GM12801 (cell line): Measurements from ENCODE around the gene PSMG4.

ENCODE experiments used
- TF ChIP-seq, protein P1 (sequence below): IDR thresholded peaks from one replicate; pipeline ENCODE4 v1.5.1; 2011; ENCODE audit warnings: control low read depth; ENCODE audit not compliant: insufficient read length; ENCODE audit errors: extremely low read depth

Gene PSMG4

GRCh38 chr6:3237761-3238662, 20.7 kb upstream of the PSMG4 start:
- TF ChIP-seq, protein P1, sequence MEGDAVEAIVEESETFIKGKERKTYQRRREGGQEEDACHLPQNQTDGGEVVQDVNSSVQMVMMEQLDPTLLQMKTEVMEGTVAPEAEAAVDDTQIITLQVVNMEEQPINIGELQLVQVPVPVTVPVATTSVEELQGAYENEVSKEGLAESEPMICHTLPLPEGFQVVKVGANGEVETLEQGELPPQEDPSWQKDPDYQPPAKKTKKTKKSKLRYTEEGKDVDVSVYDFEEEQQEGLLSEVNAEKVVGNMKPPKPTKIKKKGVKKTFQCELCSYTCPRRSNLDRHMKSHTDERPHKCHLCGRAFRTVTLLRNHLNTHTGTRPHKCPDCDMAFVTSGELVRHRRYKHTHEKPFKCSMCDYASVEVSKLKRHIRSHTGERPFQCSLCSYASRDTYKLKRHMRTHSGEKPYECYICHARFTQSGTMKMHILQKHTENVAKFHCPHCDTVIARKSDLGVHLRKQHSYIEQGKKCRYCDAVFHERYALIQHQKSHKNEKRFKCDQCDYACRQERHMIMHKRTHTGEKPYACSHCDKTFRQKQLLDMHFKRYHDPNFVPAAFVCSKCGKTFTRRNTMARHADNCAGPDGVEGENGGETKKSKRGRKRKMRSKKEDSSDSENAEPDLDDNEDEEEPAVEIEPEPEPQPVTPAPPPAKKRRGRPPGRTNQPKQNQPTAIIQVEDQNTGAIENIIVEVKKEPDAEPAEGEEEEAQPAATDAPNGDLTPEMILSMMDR: no peak

GRCh38 chr6:3239110-3239830, 19.5 kb upstream of the PSMG4 start:
- TF ChIP-seq, protein P1: no peak

DNA sequence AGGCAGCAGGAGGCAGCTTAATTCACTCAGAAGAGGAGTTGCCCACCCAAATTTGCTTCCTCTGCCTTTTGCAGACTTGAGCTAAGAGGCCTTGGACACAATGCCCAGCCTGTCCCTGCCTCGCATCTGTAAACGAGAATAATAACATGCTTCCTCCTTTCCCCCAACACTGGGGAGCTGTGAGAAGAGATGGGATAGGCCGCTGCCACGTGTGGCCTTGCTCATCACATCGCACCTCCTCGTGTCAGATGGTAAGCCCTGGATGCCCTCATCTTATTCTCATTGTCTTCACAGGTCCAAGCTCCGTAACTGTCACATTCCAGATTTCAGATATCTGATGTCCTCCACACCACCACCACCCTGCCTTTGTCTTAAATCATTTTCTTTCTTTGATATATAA, 18.2 kb upstream of the PSMG4 start:
- TF ChIP-seq, protein P1: no peak

DNA sequence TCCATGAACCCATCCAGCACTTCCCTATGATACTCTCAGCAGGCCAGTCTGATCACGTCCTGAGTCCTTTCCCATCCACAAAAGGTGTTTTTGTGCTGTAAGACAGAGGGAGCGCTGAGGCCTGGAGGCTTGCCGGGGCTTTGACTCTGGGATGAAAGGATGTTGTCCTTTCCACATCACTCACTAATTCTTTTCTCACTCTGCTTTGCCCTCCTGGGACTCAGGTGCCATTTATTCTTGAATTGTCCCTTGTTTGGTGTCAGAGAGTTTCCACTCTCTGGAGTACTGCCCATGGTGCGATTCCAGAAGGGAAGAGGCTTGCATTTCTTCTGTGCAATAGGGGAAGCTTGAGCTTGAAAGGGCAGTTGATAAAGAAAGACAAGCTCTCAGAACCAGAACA, 16.0 kb upstream of the PSMG4 start:
- TF ChIP-seq, protein P1: no peak

DNA sequence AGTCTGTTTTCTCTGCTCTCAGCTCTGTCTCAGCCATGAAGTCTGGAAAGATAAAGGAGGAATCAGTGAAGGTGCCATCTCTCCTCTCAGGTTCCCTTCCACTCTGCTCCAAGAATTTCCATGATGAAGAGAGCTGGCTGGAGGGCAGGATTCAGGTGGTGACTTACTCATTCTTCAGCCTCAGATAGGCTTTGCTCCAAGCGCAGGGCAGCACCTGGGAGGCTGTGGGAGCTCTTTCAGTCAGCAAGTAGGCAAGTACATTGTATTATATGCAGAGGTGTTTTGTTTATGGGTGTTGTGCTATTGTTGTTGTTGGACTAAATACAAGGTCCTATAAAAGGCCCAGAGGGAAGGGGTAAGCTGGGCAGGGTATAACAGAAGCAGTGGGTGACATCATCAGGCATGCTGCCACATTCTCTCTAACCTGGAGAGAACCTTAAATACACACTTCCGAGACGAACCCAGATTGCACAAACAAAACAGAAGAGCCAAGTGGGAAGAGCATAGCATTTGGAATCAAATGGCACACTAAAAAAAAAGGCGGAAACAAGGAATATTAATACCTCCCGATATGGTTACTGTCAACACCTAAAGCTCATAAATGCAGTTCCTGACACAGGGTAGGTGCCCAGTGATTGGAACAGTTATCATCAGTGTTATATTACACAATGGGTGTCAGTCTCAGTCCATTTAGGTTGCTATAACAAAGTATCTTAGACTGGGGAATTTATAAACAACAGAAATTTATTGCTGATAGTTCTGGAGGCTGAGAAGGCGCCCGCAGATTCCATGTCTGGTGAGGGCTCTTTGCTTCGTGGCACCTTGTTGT, 14.5 kb upstream of the PSMG4 start:
- TF ChIP-seq, protein P1: no peak

DNA sequence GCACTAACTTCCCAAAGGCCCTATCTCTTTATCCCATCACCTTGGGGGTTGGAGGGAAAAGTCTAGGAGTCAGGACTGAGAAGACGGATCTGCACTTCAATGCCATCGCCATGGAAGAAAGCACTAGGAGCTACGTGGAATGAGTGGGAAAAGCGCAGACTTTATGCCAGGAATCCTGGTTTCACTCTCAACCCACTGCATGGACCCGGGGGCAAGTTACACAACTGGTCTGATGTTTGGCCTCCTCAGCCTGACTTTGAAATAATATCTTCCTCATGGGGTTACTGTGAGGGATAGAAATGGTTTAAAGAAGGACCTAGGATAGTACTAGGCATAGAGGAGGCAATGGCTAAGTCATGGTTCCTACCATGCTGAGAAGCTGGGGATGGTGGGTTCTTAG, 13.5 kb upstream of the PSMG4 start:
- TF ChIP-seq, protein P1: no peak
